Naive thymus-derived CD8-positive, alpha-beta T cell (primary cell): ENCODE measurements around the gene PGM2L1. TPM values are rescaled to one million over a fixed set of nuclear protein-coding genes. Genes with fewer than 3 reads are reported as not detected.

ENCODE experiments used
- ATAC-seq, 2 donors: fragments of 150-1000 bp; cut with Tn5 transposase in 1 of 2; sonication (Bioruptor Pico), chemical (Tn5 transposase) in 1 of 2; 1 replicate in 1 of 2; 2 replicates in 1 of 2; pipeline ENCODE4 v1.10.0; 2021; ENCODE audit warnings: mild to moderate bottlenecking in 2 of 2, moderate library complexity in 2 of 2
- POLR2A ChIA-PET: fragments of 350-600 bp; sonication (Branson Sonifier 250); formaldehyde crosslinking; loops from one replicate; lab custom pipeline; 2021; ENCODE audit warnings: antibody characterized with exemption; lab: Charles Lee
- DNase-seq, 10 donors: peaks; one replicate each; pipeline versions ENCODE4 v3.0.0 to v3.0.0-alpha.2; 2020 to 2022
- H3K27ac Mint-ChIP-seq, 10 donors: one replicate each; pipeline ENCODE4 v1.8.0; 2020 to 2022; ENCODE audit warnings: mild to moderate bottlenecking in 10 of 10, mixed read lengths in 10 of 10, moderate library complexity in 4 of 10, inconsistent platforms in 1 of 10
- H3K27me3 Mint-ChIP-seq, 5 donors: one replicate each; pipeline ENCODE4 v1.8.0; 2021 to 2022; ENCODE audit warnings: mixed read lengths in 5 of 5
- H3K36me3 Mint-ChIP-seq, 3 donors: one replicate each; pipeline ENCODE4 v1.8.0; 2020 to 2022; ENCODE audit warnings: mixed read lengths in 3 of 3, mild to moderate bottlenecking in 2 of 3, inconsistent platforms in 1 of 3
- H3K4me1 Mint-ChIP-seq, 4 donors: one replicate each; pipeline ENCODE4 v1.8.0; 2021 to 2022; ENCODE audit warnings: mixed read lengths in 4 of 4
- H3K4me3 Mint-ChIP-seq, 10 donors: one replicate each; pipeline ENCODE4 v1.8.0; 2020 to 2022; ENCODE audit warnings: mild to moderate bottlenecking in 10 of 10, mixed read lengths in 10 of 10, moderate library complexity in 6 of 10, inconsistent platforms in 1 of 10
- H3K9me3 Mint-ChIP-seq, 9 donors: one replicate each; pipeline ENCODE4 v1.8.0; 2020 to 2022; ENCODE audit warnings: mixed read lengths in 9 of 9, mild to moderate bottlenecking in 3 of 9, inconsistent platforms in 1 of 9, moderate library complexity in 1 of 9
- polyA plus RNA-seq, 3 donors: library from polyadenylated mRNA; unstranded; fragments of 300-500 nt; fragmentation: Illumina TruSeq; gene quantifications; one replicate each; pipeline ENCODE4 v1.2.3, GENCODE V29; 2021
- total RNA-seq, 8 experiments: library from RNA in 2 of 8; stranded (reverse) in 2 of 8; gene quantifications; one replicate each; pipeline ENCODE4 v1.2.3 and lab custom pipeline; 2021 to 2026

Gene PGM2L1
- total RNA-seq (10 to 100 TPM; 11.0 to 11.5 TPM), polyA plus RNA-seq (1 to 10 TPM; 2.8 to 2.9 (median 2.9) TPM), total RNA-seq (lab: John Stamatoyannopoulos, UW) (13.8 to 114 (median 64.2) reads per million in 6 experiments)

DNA sequence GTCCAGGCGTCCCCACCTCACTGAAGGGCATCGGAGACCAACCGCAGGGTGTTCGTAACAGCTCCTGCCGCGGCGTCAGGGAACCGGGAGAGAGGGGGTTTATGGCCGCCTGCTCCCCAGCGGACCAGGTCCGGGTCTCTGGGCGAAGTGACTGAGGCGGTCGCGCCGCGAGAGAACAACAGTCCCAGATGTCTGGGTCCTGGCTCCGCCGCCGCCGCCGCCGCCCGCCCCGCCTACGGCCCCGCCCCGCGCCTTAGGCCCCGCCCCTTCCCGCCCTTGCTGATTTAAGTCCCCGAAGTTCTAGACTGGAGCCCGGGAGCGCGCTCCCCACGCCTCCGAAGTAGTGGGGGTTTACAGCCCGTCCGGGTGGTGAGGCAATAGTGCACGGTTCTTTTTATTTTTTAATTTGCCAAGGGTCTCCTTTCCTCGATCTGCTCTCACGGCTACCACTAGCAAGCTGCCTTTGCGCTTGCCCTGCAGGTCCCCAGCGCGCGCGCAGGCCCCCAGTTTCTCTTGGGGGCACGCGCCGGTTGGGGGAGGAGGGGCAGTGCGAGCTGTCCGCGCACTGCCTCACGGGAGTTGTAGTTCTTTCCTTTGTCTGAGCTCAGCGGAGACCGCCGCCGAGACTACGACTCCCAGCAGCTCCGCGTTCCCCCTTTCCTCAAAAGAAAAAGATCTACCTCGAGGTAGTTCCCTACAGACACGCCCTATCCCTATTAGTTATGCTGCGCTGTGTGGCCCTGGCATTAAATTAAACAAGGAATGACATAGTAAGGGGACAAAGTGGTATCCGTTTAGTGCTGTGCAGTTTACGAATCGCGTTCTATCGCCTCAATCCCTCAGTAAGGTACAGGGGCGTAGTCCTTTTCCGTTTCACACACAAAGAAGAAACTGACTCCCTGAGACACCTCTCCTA lies at the start of gene PGM2L1:
TSS of gene PGM2L1 (minus strand) at position 190 of the 916 bp plus-strand sequence. CDS start 272 bp downstream, outside the sequence.
- Mint-ChIP-seq H3K27ac (peak within 1 kb of the TSS; percentile 94 to 99 (median 98)), H3K36me3 (no peaks in the 10 kb centered on the region), H3K9me3 (no peaks in the 10 kb centered on the region), H3K27me3 (no peaks in the 10 kb centered on the region), H3K4me1 (peaks cover 10 to 25% (median 20%) of the 10 kb centered on the region in 4 donors), H3K4me3 (peak within 1 kb of the TSS; percentile 95 to 100 (median 100))
- DNase-seq: peak; percentile 88 to 98 (median 93)
- peak; percentile 83 to 87 for ATAC-seq
- POLR2A ChIA-PET: interaction anchor here (0.6 to 2.6 kb wide), 9 partner anchors 8 to 228 kb away, joined by 3 to 28 read pairs (median 4); partner anchors contain the start of genes C2CD3, LIPT2 and PPME1

DNA sequence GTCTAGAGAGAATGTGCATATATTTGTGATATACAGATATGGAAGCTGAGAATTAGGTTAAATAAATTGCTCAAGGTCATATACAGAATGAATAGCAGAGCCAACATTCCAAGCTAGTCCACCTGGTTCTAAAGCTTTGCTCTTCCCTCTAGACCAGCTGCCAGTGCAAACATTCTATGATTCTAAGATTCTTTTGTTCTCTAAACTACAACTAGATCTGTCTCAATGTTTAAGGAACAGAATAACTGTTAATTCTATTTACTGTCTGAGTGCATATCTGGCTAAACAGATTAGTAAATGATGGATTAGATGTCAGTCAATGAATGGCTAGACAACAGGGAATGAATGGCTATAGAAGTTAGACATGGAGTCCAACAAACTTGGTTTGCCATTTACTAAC lies 49.5 kb upstream of the PGM2L1 start:
- Mint-ChIP-seq H3K9me3 (no peaks in the 10 kb centered on the region), H3K27ac (no peak overlapping the region), H3K36me3 (no peaks in the 10 kb centered on the region), H3K27me3 (peaks cover 1 to 15% (median 9%) of the 10 kb centered on the region in 5 donors), H3K4me3 (no peak overlapping the region), H3K4me1 (peaks cover 0 to 2% (median 2%) of the 10 kb centered on the region in 4 donors)
- POLR2A ChIA-PET: no interaction called here
- DNase-seq: no peak
- no peak for ATAC-seq

- DNase-seq: no peak
- Mint-ChIP-seq H3K36me3 (no peaks in the 10 kb centered on the region), H3K4me3 (no peak overlapping the region), H3K9me3 (no peaks in the 10 kb centered on the region), H3K27ac (no peak overlapping the region), H3K4me1 (peaks cover 0 to 2% (median 2%) of the 10 kb centered on the region in 4 donors), H3K27me3 (peaks cover 0 to 8% (median 1%) of the 10 kb centered on the region in 5 donors)
- POLR2A ChIA-PET: interaction anchor here (1.1 kb wide), 1 partner anchor 60 kb away, joined by 3 read pairs; no protein-coding TSS in a partner anchor
- ATAC-seq: no peak
These were observed 48.3 kb upstream of the PGM2L1 start for GRCh38 chr11:74446532-74446938.

GRCh38 chr11:74444173-74444826 lies 46.1 kb upstream of the PGM2L1 start:
- Mint-ChIP-seq H3K4me1 (peaks cover 0 to 1% (median 0%) of the 10 kb centered on the region in 4 donors), H3K27ac (peak overlapping the region in 1 of 10 donors; percentile 7)

DNA sequence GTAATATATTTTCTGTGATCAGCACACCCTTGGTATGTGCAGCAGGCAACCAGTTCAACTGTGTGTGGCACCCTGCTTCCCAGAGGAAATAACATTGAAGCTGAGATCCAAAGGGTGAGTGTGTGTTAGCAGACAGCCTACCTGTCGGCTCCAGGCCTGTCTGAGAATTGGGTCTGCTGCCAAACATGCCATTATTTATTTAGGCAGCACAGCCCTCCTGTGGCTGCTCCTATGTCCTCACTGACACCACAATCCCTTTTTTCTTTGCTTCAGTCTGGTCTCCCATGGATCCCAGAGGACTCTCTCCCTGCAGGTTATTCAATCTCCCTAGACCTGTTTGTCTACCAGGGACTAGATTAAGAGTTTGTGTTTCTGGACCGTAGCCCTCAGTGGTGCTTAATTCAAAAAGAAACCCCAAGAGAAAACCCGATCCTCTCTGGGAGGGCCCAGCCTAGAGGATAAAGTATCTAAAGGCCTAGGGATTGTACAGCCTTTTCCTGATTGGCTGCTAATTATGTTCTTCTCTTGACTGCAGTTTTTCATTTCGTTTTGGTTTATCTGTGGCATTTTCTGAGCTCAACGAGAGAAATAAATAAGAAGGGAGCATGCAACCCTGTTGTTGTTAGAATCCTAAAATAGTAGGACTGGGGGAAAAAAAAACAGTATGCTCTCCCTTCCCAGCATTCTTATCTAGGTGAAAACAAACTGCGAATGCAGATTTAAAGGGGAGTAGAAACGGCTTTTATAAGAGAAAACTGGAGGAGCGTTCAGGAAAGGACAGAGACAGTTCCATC lies 45.0 kb upstream of the PGM2L1 start:
- no peak overlapping the region for H3K4me3 Mint-ChIP-seq
- H3K9me3 Mint-ChIP-seq: peaks cover 0 to 8% (median 0%) of the 10 kb centered on the region in 9 donors
- peaks cover 0 to 8% (median 0%) of the 10 kb centered on the region in 5 donors for H3K27me3 Mint-ChIP-seq
- peaks cover 0 to 5% (median 2%) of the 10 kb centered on the region in 3 donors for H3K36me3 Mint-ChIP-seq
- ATAC-seq (no peak), DNase-seq (no peak)
- H3K4me1 Mint-ChIP-seq: no peaks in the 10 kb centered on the region
- POLR2A ChIA-PET: no interaction called here
- H3K27ac Mint-ChIP-seq: peak overlapping the region in 1 of 10 donors; percentile 44

More at GRCh38 chr11:74444173-74444826, 46.1 kb upstream of the PGM2L1 start:
- H3K4me3 Mint-ChIP-seq: no peak overlapping the region
- peaks cover 0 to 8% (median 0%) of the 10 kb centered on the region in 9 donors for H3K9me3 Mint-ChIP-seq
- peaks cover 0 to 8% (median 0%) of the 10 kb centered on the region in 5 donors for H3K27me3 Mint-ChIP-seq
- POLR2A ChIA-PET: no interaction called here
- ATAC-seq (no peak), DNase-seq (no peak)
- peaks cover 0 to 5% (median 2%) of the 10 kb centered on the region in 3 donors for H3K36me3 Mint-ChIP-seq

GRCh38 chr11:74442636-74443035 lies 44.4 kb upstream of the PGM2L1 start:
- ATAC-seq (no peak), DNase-seq (no peak)
- H3K4me3 Mint-ChIP-seq: no peak overlapping the region
- H3K4me1 Mint-ChIP-seq: no peaks in the 10 kb centered on the region
- POLR2A ChIA-PET: no interaction called here
- H3K27me3 Mint-ChIP-seq: peaks cover 0 to 8% (median 0%) of the 10 kb centered on the region in 5 donors
- no peak overlapping the region for H3K27ac Mint-ChIP-seq
- H3K36me3 Mint-ChIP-seq: peaks cover 0 to 5% (median 2%) of the 10 kb centered on the region in 3 donors
- peaks cover 0 to 8% (median 0%) of the 10 kb centered on the region in 9 donors for H3K9me3 Mint-ChIP-seq

DNA sequence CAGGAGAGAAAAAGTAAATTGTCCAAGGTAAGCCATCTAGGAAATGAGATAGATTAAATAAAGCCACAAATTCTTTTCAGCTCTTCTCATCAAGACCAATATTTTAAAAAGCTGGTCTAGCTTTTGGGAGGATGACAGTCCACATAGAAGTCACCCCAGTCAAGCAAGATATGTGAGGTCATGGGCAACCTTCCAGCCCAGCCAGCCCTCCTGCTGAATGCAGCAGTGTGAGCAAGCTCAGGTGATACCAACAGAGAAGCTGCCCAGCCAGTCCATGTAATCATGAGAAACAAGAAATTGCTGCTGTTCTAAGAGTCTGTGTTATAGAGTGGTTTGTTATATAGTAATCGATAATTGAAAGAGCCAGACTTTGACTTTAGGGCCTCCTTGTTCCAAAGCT lies 40.4 kb upstream of the PGM2L1 start:
- Mint-ChIP-seq H3K27ac (no peak overlapping the region), H3K4me1 (no peaks in the 10 kb centered on the region), H3K36me3 (peaks cover 0 to 5% (median 2%) of the 10 kb centered on the region in 3 donors), H3K4me3 (no peak overlapping the region), H3K27me3 (peaks cover 0 to 4% (median 1%) of the 10 kb centered on the region in 5 donors), H3K9me3 (peaks cover 0 to 8% (median 0%) of the 10 kb centered on the region in 9 donors)
- no peak for ATAC-seq
- no peak for DNase-seq
- POLR2A ChIA-PET: no interaction called here

DNA sequence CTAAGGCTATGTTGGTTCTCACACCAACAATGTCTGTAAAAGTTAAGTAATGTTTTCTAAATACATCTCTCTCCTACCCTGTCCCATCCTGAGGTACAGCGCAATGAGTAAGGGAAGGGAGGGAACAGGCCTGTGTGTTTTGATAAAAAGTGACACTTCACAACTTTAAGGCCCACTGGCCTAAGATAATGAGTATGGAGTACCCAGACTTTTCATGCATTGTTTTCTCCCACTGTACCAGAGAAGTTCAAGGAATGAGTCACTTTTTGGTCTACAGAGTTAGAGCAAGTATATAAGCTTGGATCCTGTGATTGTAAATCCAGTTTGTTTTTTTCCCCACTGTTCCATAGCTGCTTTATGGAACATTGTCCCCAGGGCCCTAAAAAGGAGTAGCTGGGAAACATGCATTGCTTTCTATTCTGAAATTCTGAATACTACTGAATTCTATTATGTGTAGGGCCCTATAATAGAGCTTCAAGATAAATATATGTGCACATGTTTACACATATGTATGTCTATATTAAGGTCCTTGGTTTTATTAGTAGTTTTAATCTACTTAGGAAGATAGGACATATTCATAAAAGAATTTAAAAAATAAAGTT lies 39.3 kb upstream of the PGM2L1 start:
- peaks cover 0 to 8% (median 0%) of the 10 kb centered on the region in 9 donors for H3K9me3 Mint-ChIP-seq
- no peak overlapping the region for H3K27ac Mint-ChIP-seq
- no peak for DNase-seq
- no peaks in the 10 kb centered on the region for H3K4me1 Mint-ChIP-seq
- peaks cover 0 to 5% (median 2%) of the 10 kb centered on the region in 3 donors for H3K36me3 Mint-ChIP-seq
- POLR2A ChIA-PET: no interaction called here
- H3K27me3 Mint-ChIP-seq: peaks cover 0 to 4% (median 1%) of the 10 kb centered on the region in 5 donors
- no peak for ATAC-seq
- no peak overlapping the region for H3K4me3 Mint-ChIP-seq

DNA sequence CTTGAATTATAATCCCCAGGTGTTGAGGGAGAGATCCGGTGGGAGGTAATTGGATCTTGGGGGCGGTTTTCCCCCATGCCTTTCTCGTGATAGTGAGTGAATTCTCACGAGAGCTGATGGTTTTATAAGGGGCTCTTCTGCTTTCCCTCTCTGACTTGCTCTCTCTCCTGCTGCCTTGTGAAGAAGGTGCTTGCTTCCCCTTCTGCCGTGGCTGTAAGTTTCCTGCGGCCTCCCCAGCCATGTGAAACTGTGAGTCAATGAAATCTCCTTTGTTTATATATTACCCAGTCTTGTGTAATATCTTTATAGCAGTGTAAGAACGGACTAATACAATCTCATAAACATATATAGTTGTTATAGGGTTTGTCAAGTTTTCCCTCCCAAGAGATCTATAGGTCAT lies 36.3 kb upstream of the PGM2L1 start:
- no peak for ATAC-seq
- H3K4me3 Mint-ChIP-seq: no peak overlapping the region
- no peaks in the 10 kb centered on the region for H3K4me1 Mint-ChIP-seq
- no peak for DNase-seq
- H3K9me3 Mint-ChIP-seq: no peaks in the 10 kb centered on the region
- H3K36me3 Mint-ChIP-seq: no peaks in the 10 kb centered on the region
- peaks cover 0 to 4% (median 2%) of the 10 kb centered on the region in 5 donors for H3K27me3 Mint-ChIP-seq
- POLR2A ChIA-PET: no interaction called here
- H3K27ac Mint-ChIP-seq: no peak overlapping the region

DNA sequence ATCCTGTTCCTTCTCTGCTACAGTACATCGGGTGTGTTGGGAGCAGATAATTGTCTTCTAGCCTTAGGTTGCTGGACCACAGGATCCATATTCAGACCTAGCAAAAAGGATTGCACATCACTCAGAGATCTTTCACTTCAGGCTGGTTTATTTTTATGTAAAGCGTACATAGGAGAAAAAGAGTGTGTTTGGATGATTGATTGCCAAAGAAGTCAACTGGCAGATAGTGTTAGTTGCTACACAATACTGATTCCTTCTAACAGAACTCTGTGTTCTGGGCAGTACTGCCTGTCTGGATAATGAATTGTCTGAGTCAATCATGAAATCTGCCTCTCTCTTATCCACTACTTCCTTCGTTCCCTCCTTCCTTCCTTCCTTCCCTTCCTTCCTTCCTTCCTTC lies 31.0 kb upstream of the PGM2L1 start:
- Mint-ChIP-seq H3K4me1 (no peaks in the 10 kb centered on the region), H3K36me3 (peaks cover 0 to 4% (median 0%) of the 10 kb centered on the region in 3 donors), H3K27me3 (peaks cover 0 to 5% (median 0%) of the 10 kb centered on the region in 5 donors), H3K4me3 (no peak overlapping the region), H3K27ac (no peak overlapping the region), H3K9me3 (peaks cover 0 to 19% (median 0%) of the 10 kb centered on the region in 9 donors)
- DNase-seq (no peak), ATAC-seq (no peak)
- POLR2A ChIA-PET: no interaction called here

GRCh38 chr11:74427384-74427886 lies 29.2 kb upstream of the PGM2L1 start:
- H3K4me1 Mint-ChIP-seq: no peaks in the 10 kb centered on the region
- H3K9me3 Mint-ChIP-seq: peaks cover 0 to 19% (median 0%) of the 10 kb centered on the region in 9 donors
- DNase-seq (no peak), ATAC-seq (no peak)
- peaks cover 0 to 4% (median 0%) of the 10 kb centered on the region in 3 donors for H3K36me3 Mint-ChIP-seq
- H3K27ac Mint-ChIP-seq: no peak overlapping the region
- no peak overlapping the region for H3K4me3 Mint-ChIP-seq
- H3K27me3 Mint-ChIP-seq: peaks cover 0 to 5% (median 0%) of the 10 kb centered on the region in 5 donors
- POLR2A ChIA-PET: no interaction called here
